ENCODE results near the gene GPC6.

GRCh38 chr13:94325650-94326049 lies 1099.0 kb downstream of the GPC6 start:
- TF ChIP-seq, protein P1, sequence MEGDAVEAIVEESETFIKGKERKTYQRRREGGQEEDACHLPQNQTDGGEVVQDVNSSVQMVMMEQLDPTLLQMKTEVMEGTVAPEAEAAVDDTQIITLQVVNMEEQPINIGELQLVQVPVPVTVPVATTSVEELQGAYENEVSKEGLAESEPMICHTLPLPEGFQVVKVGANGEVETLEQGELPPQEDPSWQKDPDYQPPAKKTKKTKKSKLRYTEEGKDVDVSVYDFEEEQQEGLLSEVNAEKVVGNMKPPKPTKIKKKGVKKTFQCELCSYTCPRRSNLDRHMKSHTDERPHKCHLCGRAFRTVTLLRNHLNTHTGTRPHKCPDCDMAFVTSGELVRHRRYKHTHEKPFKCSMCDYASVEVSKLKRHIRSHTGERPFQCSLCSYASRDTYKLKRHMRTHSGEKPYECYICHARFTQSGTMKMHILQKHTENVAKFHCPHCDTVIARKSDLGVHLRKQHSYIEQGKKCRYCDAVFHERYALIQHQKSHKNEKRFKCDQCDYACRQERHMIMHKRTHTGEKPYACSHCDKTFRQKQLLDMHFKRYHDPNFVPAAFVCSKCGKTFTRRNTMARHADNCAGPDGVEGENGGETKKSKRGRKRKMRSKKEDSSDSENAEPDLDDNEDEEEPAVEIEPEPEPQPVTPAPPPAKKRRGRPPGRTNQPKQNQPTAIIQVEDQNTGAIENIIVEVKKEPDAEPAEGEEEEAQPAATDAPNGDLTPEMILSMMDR (IDR thresholded peaks at IDR 0.05 in 8 of 11, conservative IDR thresholded peaks at IDR 0.05 in 3 of 11): no peak
- TF ChIP-seq POLR2A (IDR thresholded peaks at IDR 0.05) (no peak), POLR2AphosphoS5 (IDR thresholded peaks at IDR 0.05) (no peak)
